ENCODE measurements around the gene CCNG2. TPM values are rescaled to one million over a fixed set of nuclear protein-coding genes. Genes with fewer than 3 reads are reported as not detected.

The CCNG2 gene
- total RNA-seq, 2 donors from 2014 or later: 23.7 to 65.0 TPM

GRCh38 chr4:77175201-77175611 lies 18.2 kb downstream of the CCNG2 start:
- Histone ChIP-seq H3K27me3 (replicated peaks; ENCODE audit: insufficient read depth) (no peaks in the 10 kb centered on the region), H3K27ac (no peak overlapping the region), H3K4me3 (no peak overlapping the region), H3K36me3 (no peaks in the 10 kb centered on the region), H3K9me3 (no peaks in the 10 kb centered on the region), H3K4me1 (ENCODE audit: control insufficient read depth in 1 of 2, low read depth in 2 of 2) (no peaks in the 10 kb centered on the region)
- DNase-seq (ENCODE audit: low spot score): no peak
- no peak for TF ChIP-seq CTCF (IDR thresholded peaks at IDR 0.05)
- no peak for ATAC-seq (ENCODE audit: insufficient number of reproducible peaks, low FRiP score, low read depth)

DNA sequence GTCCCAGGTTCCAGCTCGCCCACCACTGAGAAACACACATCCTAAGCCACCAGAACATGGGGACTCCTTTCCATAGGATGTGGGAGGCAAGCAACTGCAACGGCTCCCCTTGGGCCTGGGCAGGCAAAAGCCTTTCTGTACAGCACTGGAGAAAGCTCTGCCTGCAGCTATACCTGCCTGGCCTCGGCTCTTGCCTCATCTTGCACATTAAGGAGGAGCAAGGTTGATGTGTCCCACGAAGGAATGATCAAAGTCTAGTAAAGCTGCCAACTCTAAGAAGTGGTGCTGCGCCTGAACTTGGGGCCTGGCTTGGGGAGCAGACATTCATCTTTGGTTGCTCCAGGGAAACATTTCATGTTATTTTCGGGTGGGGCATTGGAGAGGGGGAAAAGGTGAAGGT lies 19.6 kb downstream of the CCNG2 start:
- no peaks in the 10 kb centered on the region for H3K36me3 ChIP-seq
- no peaks in the 10 kb centered on the region for H3K27me3 ChIP-seq (replicated peaks; ENCODE audit: insufficient read depth)
- TF ChIP-seq CTCF (IDR thresholded peaks at IDR 0.05): no peak
- no peak for DNase-seq (ENCODE audit: low spot score)
- no peak for ATAC-seq (ENCODE audit: insufficient number of reproducible peaks, low FRiP score, low read depth)
- H3K4me3 ChIP-seq: no peak overlapping the region
- no peaks in the 10 kb centered on the region for H3K4me1 ChIP-seq (ENCODE audit: control insufficient read depth in 1 of 2, low read depth in 2 of 2)
- H3K27ac ChIP-seq: no peak overlapping the region
- no peaks in the 10 kb centered on the region for H3K9me3 ChIP-seq

DNA sequence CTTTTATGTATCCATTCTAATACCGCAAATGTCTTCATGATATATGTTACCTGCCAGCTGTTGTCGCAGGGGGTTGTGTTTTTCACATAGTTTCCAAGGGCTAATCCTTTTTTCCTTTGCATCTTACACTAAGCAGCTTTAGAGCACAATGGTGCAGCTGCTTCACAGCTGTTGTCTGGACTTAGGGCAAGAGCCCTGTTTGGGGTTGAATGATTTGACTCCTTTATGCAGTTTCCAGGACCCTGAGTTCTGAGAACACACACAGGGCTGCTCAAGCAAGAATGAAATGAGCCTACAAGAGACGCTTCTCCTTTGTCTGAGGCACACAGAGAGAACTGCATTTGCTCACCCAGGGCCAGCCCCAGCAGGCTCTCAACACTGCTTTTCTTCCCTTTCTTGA lies 20.2 kb downstream of the CCNG2 start:
- ATAC-seq (ENCODE audit: insufficient number of reproducible peaks, low FRiP score, low read depth): no peak
- no peak for TF ChIP-seq CTCF (IDR thresholded peaks at IDR 0.05)

DNA sequence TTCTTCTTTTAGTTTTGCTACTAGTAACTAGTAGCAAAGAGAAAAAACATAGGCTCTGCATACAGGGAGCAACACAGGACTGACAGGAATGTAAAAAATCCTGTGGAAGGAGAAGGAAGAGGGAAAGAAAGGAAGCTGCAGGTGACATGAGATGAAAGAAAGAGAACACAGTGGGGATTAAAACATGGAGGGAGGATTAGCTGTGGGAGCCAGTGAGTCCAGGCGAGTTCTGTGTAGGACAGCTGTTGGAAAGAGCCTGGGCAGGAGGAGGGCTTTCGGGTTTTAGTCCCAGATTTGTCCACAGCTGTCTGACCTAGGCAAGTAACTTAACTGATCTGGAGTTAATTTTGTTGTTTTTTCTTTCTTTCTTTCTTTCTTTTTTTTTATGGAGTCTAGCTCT lies 21.6 kb downstream of the CCNG2 start:
- no peaks in the 10 kb centered on the region for H3K4me1 ChIP-seq (ENCODE audit: control insufficient read depth in 1 of 2, low read depth in 2 of 2)
- DNase-seq (ENCODE audit: low spot score) (no peak), ATAC-seq (ENCODE audit: insufficient number of reproducible peaks, low FRiP score, low read depth) (no peak)
- no peaks in the 10 kb centered on the region for H3K36me3 ChIP-seq
- H3K27me3 ChIP-seq (replicated peaks; ENCODE audit: insufficient read depth): no peaks in the 10 kb centered on the region
- H3K4me3 ChIP-seq: no peak overlapping the region
- no peaks in the 10 kb centered on the region for H3K9me3 ChIP-seq
- no peak overlapping the region for H3K27ac ChIP-seq
- no peak for TF ChIP-seq CTCF (IDR thresholded peaks at IDR 0.05)

More for the DNA sequence above, 20.2 kb downstream of the CCNG2 start:
- H3K36me3 ChIP-seq: no peaks in the 10 kb centered on the region
- H3K9me3 ChIP-seq: no peaks in the 10 kb centered on the region
- no peak overlapping the region for H3K27ac ChIP-seq
- no peak for DNase-seq (ENCODE audit: low spot score)
- H3K4me3 ChIP-seq: no peak overlapping the region
- no peaks in the 10 kb centered on the region for H3K27me3 ChIP-seq (replicated peaks; ENCODE audit: insufficient read depth)
- H3K4me1 ChIP-seq (ENCODE audit: control insufficient read depth in 1 of 2, low read depth in 2 of 2): no peaks in the 10 kb centered on the region

GRCh38 chr4:77179519-77179918 lies 22.5 kb downstream of the CCNG2 start:
- no peaks in the 10 kb centered on the region for H3K36me3 ChIP-seq
- H3K27me3 ChIP-seq (replicated peaks; ENCODE audit: insufficient read depth): no peaks in the 10 kb centered on the region
- H3K4me1 ChIP-seq (ENCODE audit: control insufficient read depth in 1 of 2, low read depth in 2 of 2): no peaks in the 10 kb centered on the region
- ATAC-seq (ENCODE audit: insufficient number of reproducible peaks, low FRiP score, low read depth) (no peak), DNase-seq (ENCODE audit: low spot score) (no peak)
- no peaks in the 10 kb centered on the region for H3K9me3 ChIP-seq
- H3K4me3 ChIP-seq: no peak overlapping the region
- no peak overlapping the region for H3K27ac ChIP-seq
- TF ChIP-seq CTCF (IDR thresholded peaks at IDR 0.05): no peak

All from thoracic aorta (tissue), 2 donors.